Keratinocyte (primary cell): ENCODE measurements around the gene S100Z. TPM values are rescaled to one million over a fixed set of nuclear protein-coding genes. Genes with fewer than 3 reads are reported as not detected.

Source experiments
- DNase-seq: peaks from one replicate; pipeline ENCODE4 v3.0.0-alpha.2; 2011; ENCODE audit warnings: low read depth, missing footprints, low spot score
- FAIRE-seq: peaks from 2 replicates; lab custom pipeline; 2011; peaks lifted over from hg19 to GRCh38; lab: Jason Lieb, UNC
- H2AFZ ChIP-seq: 2 replicates; pipeline ENCODE4 v1.6.0; 2012; ENCODE audit warnings: low read length, control low read depth, inconsistent platforms; ENCODE audit not compliant: control insufficient read depth
- H3K27ac ChIP-seq: 2 replicates; pipeline ENCODE4 v1.5.1; 2011; ENCODE audit warnings: low read length; ENCODE audit not compliant: control insufficient read depth, insufficient read depth
- H3K27me3 ChIP-seq: 3 replicates; pipeline ENCODE4 v1.6.0; 2011; ENCODE audit warnings: low read length; ENCODE audit not compliant: control insufficient read depth, insufficient read depth; ENCODE audit errors: extremely low read depth
- H3K36me3 ChIP-seq, 2 experiments: 2 replicates in 1 of 2; 3 replicates in 1 of 2; pipeline ENCODE4 v1.5.1; 2011; ENCODE audit warnings: low read length in 2 of 2, mild to moderate bottlenecking in 1 of 2; ENCODE audit not compliant: control insufficient read depth in 2 of 2, insufficient read depth in 2 of 2; ENCODE audit errors: extremely low read depth in 1 of 2
- H3K4me1 ChIP-seq: 3 replicates; pipeline ENCODE4 v1.5.1; 2011; ENCODE audit warnings: low read length; ENCODE audit not compliant: control insufficient read depth, insufficient read depth; ENCODE audit errors: extremely low read depth
- H3K4me2 ChIP-seq: 3 replicates; pipeline ENCODE4 v1.6.0; 2011; ENCODE audit warnings: low read depth, low read length; ENCODE audit not compliant: control insufficient read depth, insufficient read depth; ENCODE audit errors: extremely low read depth
- H3K4me3 ChIP-seq, 3 experiments: fragments of 200-600 bp in 1 of 3; sonication (generic) in 1 of 3; 2 replicates in 2 of 3; 3 replicates in 1 of 3; pipeline ENCODE4 v1.5.1; 2011 to 2016; ENCODE audit warnings: low read length in 3 of 3, mild to moderate bottlenecking in 3 of 3, control low read depth in 2 of 3, inconsistent platforms in 1 of 3, low read depth in 1 of 3, mixed read lengths in 1 of 3, mixed run types in 1 of 3, moderate library complexity in 1 of 3; ENCODE audit not compliant: control insufficient read depth in 2 of 3, insufficient read depth in 2 of 3; ENCODE audit errors: extremely low read depth in 1 of 3
- H3K79me2 ChIP-seq: 2 replicates; pipeline ENCODE4 v1.6.0; 2012; ENCODE audit warnings: low read length; ENCODE audit not compliant: control insufficient read depth, insufficient read depth
- H3K9ac ChIP-seq: 3 replicates; pipeline ENCODE4 v1.6.0; 2011; ENCODE audit warnings: low read length; ENCODE audit not compliant: control insufficient read depth, insufficient read depth; ENCODE audit errors: extremely low read depth
- H3K9me1 ChIP-seq: 3 replicates; pipeline ENCODE4 v1.6.0; 2011; ENCODE audit warnings: low read length; ENCODE audit not compliant: control insufficient read depth, insufficient read depth; ENCODE audit errors: extremely low read depth
- H3K9me3 ChIP-seq: 2 replicates; pipeline ENCODE4 v1.5.1; 2012; ENCODE audit warnings: low read depth, low read length; ENCODE audit not compliant: control insufficient read depth
- H4K20me1 ChIP-seq: 3 replicates; pipeline ENCODE4 v1.6.0; 2011; ENCODE audit warnings: low read length; ENCODE audit not compliant: control insufficient read depth, insufficient read depth; ENCODE audit errors: extremely low read depth
- EZH2 ChIP-seq: IDR thresholded peaks from one replicate; pipeline ENCODE4 v1.6.1; 2012; ENCODE audit warnings: inconsistent platforms, mild to moderate bottlenecking, low read length, moderate library complexity
- dilution Hi-C: fragments of 300-500 bp; cut with MboI; formaldehyde crosslinking; loops from one replicate; pipeline ENCODE4 v1.7.0; 2020; ENCODE audit warnings: low sequenced_read_pairs; ENCODE audit not compliant: extremely low pct_ligation_motif_present
- polyA plus RNA-seq, 5 experiments: library from polyadenylated mRNA; depleted of rRNA in 3 of 5; stranded (reverse) in 3 of 5; stranded (forward) in 1 of 5; unstranded in 1 of 5; fragments of >200 nt; gene quantifications; 1 replicate in 1 of 5; 2 replicates in 3 of 5; 3 replicates in 1 of 5; pipeline versions ENCODE4 v1.2.1 to v1.2.3, GENCODE V29; 2011 to 2012; ENCODE audit warnings: missing spikeins in 2 of 5, low read depth in 1 of 5, low replicate concordance in 1 of 5
- TF ChIP-seq, protein P1 (sequence below), 3 experiments: IDR thresholded peaks in 1 of 3; conservative IDR thresholded peaks in 1 of 3; optimal IDR thresholded peaks in 1 of 3; 2 replicates in 2 of 3; 3 replicates in 1 of 3; pipeline versions ENCODE3 to v1.5.1; 2011; ENCODE audit warnings: low read length in 3 of 3, mild to moderate bottlenecking in 3 of 3, moderate library complexity in 2 of 3, control low read depth in 1 of 3, inconsistent platforms in 1 of 3; ENCODE audit not compliant: insufficient read depth in 2 of 3; ENCODE audit errors: extremely low read depth in 1 of 3

Gene S100Z
- polyA plus RNA-seq, 1 donor (not counting 4 experiments of a cell fraction or from before 2014, with no cell fraction given), result not detected

DNA sequence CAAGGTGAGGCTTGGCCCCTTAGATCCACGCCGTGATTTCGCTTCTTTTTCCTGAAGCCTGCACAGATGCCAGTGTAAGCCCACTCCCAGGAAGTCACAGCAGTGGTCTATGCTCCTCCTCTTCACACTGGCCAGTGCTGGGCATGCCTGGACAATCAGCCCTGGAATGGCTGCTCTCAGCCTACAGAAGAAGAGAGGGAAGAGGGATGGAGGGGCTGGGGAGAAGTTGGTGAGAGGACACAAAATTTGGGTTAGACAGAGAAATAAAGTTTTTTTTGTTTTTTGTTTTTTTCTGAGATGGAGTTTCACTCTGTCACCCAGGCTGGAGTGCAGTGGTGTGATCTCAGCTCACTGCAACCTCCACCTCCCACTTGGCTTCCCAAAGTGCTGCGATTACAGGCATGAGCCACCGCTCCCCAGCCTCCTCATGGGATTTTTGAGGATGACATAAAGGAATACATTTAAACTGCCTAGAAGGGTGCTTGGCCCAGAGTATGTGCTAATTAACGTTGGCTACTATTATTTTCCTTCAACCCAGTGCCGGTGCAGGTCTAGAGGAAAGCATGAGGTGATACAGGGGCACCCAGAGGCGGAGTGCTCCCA, 830 bp downstream of the S100Z start:
- dilution Hi-C loops, result no loop called here
- no peak overlapping the region for H2AFZ ChIP-seq

DNA sequence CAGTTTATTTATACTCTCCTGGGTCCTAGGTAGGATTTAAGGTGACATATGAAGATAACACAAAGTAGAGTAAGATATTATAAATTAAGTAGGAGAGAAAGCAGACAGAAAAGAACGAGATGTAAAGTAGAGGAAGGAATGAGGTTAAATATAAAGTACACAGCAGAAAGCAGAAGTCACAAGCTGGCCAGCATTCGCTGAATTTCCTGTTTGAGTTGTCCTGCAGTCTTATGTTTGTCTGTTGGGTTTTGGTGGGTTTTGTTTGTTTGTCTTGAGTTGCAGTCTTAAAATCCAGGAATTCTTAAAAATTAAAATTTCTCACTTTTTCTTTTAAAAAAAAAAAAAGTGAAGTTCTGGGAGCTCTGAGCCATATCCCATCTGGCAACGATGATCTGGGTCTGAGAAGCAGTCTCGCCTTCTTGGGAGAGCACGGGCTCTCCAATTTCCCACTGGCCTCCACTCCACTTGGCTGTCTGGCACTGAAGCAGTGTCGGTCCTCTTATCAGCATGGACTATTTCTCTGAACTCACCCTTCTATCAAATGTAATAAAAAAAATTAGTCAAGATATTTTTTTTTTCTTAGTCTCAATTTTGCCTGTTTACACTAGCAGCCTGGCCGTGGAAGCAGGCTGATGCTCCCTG, 2.0 kb downstream of the S100Z start:
- Histone ChIP-seq H3K27me3 (no peaks in the 10 kb centered on the region), H3K4me3 (no peak overlapping the region), H3K4me2 (no peak overlapping the region), H3K79me2 (no peaks in the 10 kb centered on the region), H3K36me3 (no peaks in the 10 kb centered on the region), H3K27ac (no peak overlapping the region), H3K9ac (no peak overlapping the region), H2AFZ (no peak overlapping the region), H3K9me1 (no peaks in the 10 kb centered on the region), H4K20me1 (no peaks in the 10 kb centered on the region), H3K9me3 (no peaks in the 10 kb centered on the region), H3K4me1 (no peaks in the 10 kb centered on the region)
- DNase-seq (no peak), FAIRE-seq (no peak)
- dilution Hi-C loops, result no loop called here
- TF ChIP-seq EZH2, result no peak
- TF ChIP-seq, protein P1, sequence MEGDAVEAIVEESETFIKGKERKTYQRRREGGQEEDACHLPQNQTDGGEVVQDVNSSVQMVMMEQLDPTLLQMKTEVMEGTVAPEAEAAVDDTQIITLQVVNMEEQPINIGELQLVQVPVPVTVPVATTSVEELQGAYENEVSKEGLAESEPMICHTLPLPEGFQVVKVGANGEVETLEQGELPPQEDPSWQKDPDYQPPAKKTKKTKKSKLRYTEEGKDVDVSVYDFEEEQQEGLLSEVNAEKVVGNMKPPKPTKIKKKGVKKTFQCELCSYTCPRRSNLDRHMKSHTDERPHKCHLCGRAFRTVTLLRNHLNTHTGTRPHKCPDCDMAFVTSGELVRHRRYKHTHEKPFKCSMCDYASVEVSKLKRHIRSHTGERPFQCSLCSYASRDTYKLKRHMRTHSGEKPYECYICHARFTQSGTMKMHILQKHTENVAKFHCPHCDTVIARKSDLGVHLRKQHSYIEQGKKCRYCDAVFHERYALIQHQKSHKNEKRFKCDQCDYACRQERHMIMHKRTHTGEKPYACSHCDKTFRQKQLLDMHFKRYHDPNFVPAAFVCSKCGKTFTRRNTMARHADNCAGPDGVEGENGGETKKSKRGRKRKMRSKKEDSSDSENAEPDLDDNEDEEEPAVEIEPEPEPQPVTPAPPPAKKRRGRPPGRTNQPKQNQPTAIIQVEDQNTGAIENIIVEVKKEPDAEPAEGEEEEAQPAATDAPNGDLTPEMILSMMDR (optimal IDR thresholded peaks at IDR 0.05 in 1 of 3, IDR thresholded peaks at IDR 0.05 in 1 of 3, conservative IDR thresholded peaks at IDR 0.05 in 1 of 3; ENCODE audit: extremely low read depth in 1 of 3, insufficient read depth in 2 of 3, low read length in 3 of 3), result no peak

More for the DNA sequence above, 830 bp downstream of the S100Z start:
- DNase-seq, result no peak
- Histone ChIP-seq H3K4me3 (no peak overlapping the region), H3K27me3 (no peaks in the 10 kb centered on the region), H3K9me3 (no peaks in the 10 kb centered on the region), H3K9ac (no peak overlapping the region), H4K20me1 (no peaks in the 10 kb centered on the region), H3K4me2 (no peak overlapping the region), H3K27ac (no peak overlapping the region), H3K9me1 (no peaks in the 10 kb centered on the region), H3K4me1 (no peaks in the 10 kb centered on the region), H3K79me2 (no peaks in the 10 kb centered on the region), H3K36me3 (no peaks in the 10 kb centered on the region)
- FAIRE-seq, result no peak
- no peak for TF ChIP-seq EZH2
- TF ChIP-seq, protein P1 (optimal IDR thresholded peaks at IDR 0.05 in 1 of 3, IDR thresholded peaks at IDR 0.05 in 1 of 3, conservative IDR thresholded peaks at IDR 0.05 in 1 of 3; ENCODE audit: extremely low read depth in 1 of 3, insufficient read depth in 2 of 3, low read length in 3 of 3), result no peak
